ENCODE data around the gene BTBD9.
"Not testable (repeated sequence)": the region's sequence is repeated elsewhere in the genome, so short reads cannot be mapped to it uniquely, and the experiment has no call there.

BTBD9 gene

DNA sequence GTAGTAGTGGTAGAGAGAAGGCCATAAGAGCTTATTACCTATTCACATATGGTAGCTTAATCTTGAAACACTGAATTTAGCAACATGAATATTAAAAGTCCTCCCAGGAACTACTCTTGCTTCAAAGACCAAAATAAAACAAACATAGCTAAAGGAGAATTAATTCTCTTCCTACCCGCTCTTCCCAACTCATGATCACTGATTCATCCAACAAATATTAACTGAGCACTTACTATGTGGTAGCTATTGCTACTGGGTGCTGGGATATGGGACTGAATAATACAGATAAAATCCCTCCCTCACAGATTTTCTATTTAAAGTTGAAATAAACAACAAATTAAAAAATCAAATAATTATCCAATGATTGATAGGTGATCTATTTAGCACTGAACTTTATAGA lies 287.1 kb downstream of the BTBD9 start:
- no peak for DNase-seq (ENCODE audit: extremely low read depth in 1 of 2, low read depth in 1 of 2)

DNA sequence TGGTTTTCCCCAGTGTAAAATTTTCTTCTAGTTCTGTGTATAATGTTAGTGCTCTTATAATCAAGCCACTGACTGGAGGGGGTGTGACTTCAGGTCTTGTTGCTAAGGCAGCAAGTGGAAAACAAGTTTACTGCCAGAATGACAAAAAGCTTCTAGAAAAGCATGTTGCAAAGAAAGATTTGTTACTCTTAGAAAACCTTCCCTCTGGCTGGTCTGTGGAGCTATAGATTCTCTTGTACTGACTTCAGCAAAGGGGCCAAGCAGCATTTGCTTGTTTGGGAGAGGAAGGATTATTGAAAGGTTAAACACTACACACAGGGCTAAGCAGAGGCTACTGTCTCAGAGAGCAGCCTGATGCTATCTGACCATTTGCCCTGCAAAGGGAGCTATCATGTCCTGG lies 288.8 kb downstream of the BTBD9 start:
- no peak for DNase-seq (ENCODE audit: extremely low read depth in 1 of 2, low read depth in 1 of 2)

GRCh38 chr6:38350220-38350619 lies 289.5 kb downstream of the BTBD9 start:
- no peak for DNase-seq (ENCODE audit: extremely low read depth in 1 of 2, low read depth in 1 of 2)

DNA sequence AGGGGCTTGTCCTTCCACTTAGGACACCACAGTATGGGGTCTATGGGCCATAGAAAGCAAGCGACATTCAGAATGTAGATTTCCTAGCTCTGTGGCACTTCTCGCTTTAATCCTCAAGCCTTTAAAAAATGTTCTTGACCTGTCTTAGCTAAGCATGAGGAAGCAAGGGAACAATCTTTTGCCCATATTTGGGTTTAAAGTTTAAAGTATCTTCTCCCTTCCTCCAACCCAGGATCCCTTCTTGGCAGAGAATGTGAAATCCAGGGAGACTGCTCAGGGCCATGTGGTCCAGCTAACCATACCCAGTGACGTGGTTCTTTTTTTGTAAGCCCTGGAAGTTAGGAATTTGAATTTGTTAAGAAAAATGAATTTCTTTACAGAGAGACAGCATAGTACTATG lies 289.9 kb downstream of the BTBD9 start:
- DNase-seq (ENCODE audit: extremely low read depth in 1 of 2, low read depth in 1 of 2) = no peak

DNA sequence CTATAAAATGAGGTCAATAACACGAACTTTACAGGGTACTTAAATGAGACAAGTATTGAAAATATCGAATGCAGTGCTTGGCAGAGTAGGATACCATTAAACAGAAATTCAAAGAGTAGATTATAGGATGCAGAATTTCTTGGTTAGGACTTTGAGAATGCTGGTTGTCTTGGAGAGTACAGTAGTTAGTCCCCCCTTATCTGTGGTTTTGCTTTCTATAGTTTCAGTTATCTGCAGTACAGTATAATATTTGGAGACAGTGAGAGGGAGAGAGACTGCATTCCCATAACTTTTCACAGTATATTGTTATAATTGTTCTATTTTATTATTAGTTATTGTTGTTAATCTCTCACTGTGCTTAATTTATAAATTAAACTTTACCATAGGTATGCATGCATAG lies 290.5 kb downstream of the BTBD9 start:
- DNase-seq (ENCODE audit: extremely low read depth in 1 of 2, low read depth in 1 of 2) = no peak

DNA sequence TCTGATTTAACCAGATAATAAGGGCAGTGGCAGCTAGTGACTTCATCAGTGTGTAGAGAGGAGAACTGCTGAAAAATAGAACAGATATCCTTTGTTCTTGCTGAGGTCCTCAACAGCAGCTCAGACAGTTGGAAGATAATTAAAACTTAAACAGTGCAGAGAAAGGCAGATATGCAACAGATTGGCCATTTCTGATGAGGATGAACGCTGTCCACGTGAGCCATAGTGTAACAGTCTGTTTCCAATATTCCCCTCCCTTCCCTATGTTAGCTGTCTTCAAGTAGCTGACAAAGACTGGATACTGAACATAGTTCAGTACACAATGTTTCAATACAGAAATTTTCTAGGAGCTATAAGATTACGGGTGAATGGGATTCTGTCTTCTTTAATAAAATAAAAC lies 291.4 kb downstream of the BTBD9 start:
- no peak for DNase-seq (ENCODE audit: extremely low read depth in 1 of 2, low read depth in 1 of 2)

DNA sequence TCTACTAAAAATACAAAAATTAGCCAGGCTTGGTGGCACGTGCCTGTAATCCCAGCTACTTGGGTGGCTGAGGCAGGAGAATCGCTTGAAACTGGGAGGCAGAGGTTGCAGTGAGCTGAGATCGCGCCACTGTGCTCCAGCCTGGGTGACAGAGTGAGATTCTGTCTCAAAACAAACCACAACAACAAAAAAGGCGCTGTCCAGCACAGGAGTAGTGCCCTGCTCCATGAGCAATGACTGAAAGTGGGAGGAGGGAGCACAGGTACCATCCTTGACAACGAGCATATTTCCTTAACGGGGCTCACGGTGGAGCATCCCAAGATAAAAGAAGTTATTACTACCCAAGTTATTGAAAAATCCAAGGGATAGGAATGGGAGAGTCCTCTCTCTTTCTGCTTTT lies 291.9 kb downstream of the BTBD9 start:
- DNase-seq (ENCODE audit: extremely low read depth in 1 of 2, low read depth in 1 of 2) = not testable (repeated sequence)

- no peak for DNase-seq (ENCODE audit: extremely low read depth in 1 of 2, low read depth in 1 of 2)
Measured at GRCh38 chr6:38346291-38347079, 293.2 kb downstream of the BTBD9 start.

DNA sequence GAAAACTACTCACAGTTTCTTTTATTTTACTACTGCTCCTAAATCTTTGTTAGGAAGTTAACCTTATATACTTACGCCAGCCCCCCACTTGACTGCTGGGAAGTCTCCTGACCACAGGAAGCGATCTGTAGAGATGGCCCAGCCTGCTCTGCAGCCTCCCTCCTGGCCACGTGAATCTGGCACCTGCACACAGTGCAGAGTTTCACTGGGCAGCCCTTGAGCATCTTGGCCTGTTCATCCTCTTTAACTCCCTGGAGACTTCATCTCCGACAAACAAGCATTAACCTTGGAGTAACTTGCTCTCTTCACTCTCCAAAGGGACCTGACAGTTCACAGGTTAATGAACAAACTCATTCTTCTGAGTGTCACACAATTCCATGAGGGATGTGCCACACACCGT lies 294.1 kb downstream of the BTBD9 start:
- DNase-seq (ENCODE audit: extremely low read depth in 1 of 2, low read depth in 1 of 2) = no peak

DNA sequence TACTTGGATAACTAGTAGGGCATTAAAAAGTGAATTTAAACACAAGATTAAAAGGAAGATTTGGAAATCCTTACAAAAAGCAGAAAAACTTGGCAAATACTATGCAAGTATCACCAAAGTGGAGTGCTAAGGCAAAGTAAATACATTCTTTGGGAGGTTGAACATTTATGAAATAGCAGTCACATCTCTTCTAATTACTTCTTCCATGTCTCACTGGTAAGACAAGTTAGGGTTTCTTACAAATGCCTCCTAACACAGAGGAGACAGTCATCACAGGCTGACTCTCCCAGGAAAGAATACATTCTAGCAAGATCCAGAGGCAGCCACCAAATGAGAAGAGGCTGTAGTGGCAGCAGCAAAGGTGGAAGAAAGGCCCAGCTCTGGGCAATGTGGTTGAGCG lies 298.2 kb downstream of the BTBD9 start:
- DNase-seq (ENCODE audit: extremely low read depth in 1 of 2, low read depth in 1 of 2) = no peak

GRCh38 chr6:38339914-38340313 lies 299.8 kb downstream of the BTBD9 start:
- no peak for DNase-seq (ENCODE audit: extremely low read depth in 1 of 2, low read depth in 1 of 2)

GRCh38 chr6:38337819-38338465 lies 301.8 kb downstream of the BTBD9 start:
- no peak for DNase-seq (ENCODE audit: extremely low read depth in 1 of 2, low read depth in 1 of 2)

DNA sequence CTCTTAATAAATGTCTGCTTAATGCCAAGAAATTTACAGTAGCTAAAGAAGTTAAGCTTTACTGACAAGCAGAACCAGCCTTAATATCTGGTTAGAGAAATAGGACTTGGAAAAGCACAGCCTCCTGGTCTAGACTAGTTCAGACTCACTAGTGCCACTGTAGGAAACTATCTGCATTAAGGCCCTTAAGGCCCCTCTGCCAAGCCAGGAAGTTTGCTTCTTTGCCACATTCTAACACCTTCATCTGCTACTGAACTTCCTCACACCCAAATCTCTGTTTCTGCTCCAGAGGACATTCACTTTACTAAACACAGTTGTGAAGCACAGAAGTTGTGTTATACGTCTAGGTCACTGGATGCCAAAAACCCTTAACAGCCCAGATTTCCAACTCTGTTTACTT lies 302.8 kb downstream of the BTBD9 start:
- no peak for DNase-seq (ENCODE audit: extremely low read depth in 1 of 2, low read depth in 1 of 2)

DNA sequence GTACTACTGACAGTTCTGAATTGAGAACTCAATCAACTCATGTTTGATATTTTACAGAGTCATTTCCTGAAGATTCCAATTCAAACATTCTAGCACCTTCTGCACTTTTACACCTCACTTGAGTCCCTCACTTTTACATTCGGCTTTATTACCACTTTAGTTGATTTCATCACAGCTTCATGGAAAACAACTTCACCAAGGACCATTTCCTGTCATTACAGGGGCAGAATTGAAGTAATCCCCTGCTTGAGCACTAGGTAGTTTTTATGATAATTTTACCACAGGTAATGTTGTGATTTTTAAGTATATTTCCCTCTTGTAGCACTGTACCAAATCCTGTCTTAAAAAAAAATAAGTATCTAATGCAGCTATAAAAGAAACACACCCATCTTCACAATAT lies 312.9 kb downstream of the BTBD9 start:
- no peak for DNase-seq (ENCODE audit: extremely low read depth in 1 of 2, low read depth in 1 of 2)

GRCh38 chr6:38323216-38323615 lies 316.5 kb downstream of the BTBD9 start:
- no peak for DNase-seq (ENCODE audit: extremely low read depth in 1 of 2, low read depth in 1 of 2)

DNA sequence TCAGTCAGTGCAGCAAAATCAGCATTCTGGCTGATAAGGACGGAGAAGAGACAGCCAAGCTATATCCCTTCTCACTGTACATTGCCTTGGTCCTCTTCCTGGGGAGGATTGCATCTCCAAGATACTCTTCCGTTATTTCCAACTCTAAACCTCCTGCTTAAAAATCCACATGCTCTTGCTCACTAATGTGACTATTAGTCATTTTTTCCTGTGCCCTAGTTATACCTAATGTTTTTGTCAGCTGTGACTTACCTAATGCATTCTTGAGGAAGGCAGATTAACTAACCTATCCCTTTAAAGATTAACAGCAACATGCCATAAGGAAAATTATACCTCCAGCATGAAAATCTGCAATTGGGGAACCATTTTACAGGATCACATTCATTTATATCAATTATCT lies 317.6 kb downstream of the BTBD9 start:
- DNase-seq (ENCODE audit: extremely low read depth in 1 of 2, low read depth in 1 of 2) = no peak

GRCh38 chr6:38320843-38321242 lies 318.9 kb downstream of the BTBD9 start:
- no peak for DNase-seq (ENCODE audit: extremely low read depth in 1 of 2, low read depth in 1 of 2)

GRCh38 chr6:38320358-38320757 lies 319.4 kb downstream of the BTBD9 start:
- DNase-seq (ENCODE audit: extremely low read depth in 1 of 2, low read depth in 1 of 2) = no peak

- DNase-seq (ENCODE audit: extremely low read depth in 1 of 2, low read depth in 1 of 2) = no peak
Measured at GRCh38 chr6:38319256-38320212, 320.2 kb downstream of the BTBD9 start.

DNA sequence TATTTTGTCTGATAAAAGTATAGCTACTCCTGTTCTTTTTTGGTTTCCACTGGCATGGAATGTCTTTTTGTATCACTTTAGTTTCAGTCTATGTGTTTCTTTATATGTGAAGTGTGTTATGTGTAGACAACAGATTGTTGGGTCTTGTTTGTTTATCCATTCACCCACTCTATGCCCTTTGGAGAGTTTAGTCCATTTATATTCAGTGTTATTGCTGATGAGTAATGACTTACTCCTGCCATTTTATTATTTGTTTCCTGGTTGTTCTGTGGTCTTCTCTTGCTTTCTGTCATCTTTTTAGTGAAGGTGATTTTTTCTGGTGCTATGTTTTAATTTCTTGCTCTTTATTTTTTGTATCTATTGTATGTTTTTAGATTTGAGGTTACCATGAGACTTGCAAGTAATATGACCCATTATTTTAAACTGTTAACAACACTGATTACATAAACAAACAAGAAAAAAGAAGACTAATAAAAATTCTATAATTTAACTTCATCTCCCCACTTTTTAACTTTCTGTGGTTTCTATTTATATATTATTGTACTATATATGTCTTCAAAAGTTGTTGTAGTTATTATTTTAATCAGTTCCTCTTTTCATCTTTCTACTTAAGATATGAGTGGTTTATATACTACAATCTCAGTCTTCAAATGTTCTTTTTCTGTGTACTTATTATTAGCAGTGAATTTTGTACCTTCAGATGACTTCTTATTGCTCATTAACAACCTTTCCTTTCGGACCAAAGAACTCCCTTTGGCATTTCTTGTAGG lies 323.4 kb downstream of the BTBD9 start:
- DNase-seq (ENCODE audit: extremely low read depth in 1 of 2, low read depth in 1 of 2) = no peak

GRCh38 chr6:38311201-38311600 lies 328.5 kb downstream of the BTBD9 start:
- DNase-seq (ENCODE audit: extremely low read depth in 1 of 2, low read depth in 1 of 2) = no peak

All from activated CD8-positive, alpha-beta memory T cell treated with anti-CD3 and anti-CD28 coated beads for 1 hour (primary cell).